ENCODE measurements around the gene BCAP31.

DNA sequence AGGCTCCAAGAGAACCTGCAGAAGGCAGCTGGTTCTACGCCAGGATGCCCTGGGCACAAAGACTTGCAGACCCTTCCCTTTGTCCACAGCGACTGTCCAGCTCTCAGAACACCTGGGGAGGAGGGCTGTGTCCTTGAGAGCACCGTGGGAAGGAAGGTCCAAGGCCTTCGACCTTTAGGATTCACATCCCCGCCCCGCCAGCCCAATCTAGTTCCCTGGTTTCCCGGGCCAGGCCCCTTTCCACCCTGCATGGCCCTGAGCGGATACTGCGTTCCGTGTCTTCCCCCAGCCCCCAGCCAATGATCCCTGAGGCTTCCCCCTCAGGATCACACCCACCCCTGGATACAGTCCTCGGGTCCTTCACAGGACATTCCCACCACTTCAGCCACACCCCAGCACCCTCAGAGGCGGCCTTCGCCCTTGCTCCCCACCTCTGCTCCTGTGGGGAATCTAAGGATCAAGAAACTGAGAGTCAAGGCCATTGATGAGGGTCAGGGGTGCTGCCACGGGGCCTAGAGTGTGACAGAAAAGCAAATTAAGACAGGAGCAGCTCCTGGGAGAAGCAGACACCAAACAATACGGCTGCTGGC lies 9.6 kb upstream of the BCAP31 start:
- TF ChIP-seq, protein P1, sequence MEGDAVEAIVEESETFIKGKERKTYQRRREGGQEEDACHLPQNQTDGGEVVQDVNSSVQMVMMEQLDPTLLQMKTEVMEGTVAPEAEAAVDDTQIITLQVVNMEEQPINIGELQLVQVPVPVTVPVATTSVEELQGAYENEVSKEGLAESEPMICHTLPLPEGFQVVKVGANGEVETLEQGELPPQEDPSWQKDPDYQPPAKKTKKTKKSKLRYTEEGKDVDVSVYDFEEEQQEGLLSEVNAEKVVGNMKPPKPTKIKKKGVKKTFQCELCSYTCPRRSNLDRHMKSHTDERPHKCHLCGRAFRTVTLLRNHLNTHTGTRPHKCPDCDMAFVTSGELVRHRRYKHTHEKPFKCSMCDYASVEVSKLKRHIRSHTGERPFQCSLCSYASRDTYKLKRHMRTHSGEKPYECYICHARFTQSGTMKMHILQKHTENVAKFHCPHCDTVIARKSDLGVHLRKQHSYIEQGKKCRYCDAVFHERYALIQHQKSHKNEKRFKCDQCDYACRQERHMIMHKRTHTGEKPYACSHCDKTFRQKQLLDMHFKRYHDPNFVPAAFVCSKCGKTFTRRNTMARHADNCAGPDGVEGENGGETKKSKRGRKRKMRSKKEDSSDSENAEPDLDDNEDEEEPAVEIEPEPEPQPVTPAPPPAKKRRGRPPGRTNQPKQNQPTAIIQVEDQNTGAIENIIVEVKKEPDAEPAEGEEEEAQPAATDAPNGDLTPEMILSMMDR (IDR thresholded peaks at IDR 0.05), result no peak
- TF ChIP-seq POLR2A (IDR thresholded peaks at IDR 0.05), result no peak
